IMR-90 (cell line): Measurements from ENCODE around the gene PRKAG2. TPM values are rescaled to one million over a fixed set of nuclear protein-coding genes. Genes with fewer than 3 reads are reported as not detected.
A peak's percentile ranks its signal among the peaks of the same experiment; 100 is the strongest.

Experiments
- ATAC-seq: fragments of 200-7000 bp; cut with Tn5 transposase; 2 replicates; pipeline ENCODE4 v1.9.1; 2020; ENCODE audit warnings: low read depth, mild to moderate bottlenecking, moderate library complexity
- BruUV-seq: library from RNA; stranded (reverse); fragments of 400-500 nt; replicated peaks from 2 replicates; lab custom pipeline; 2021; lab: Mats Ljungman, UMichigan
- CTCF ChIA-PET: fragments of 300-600 bp; formaldehyde crosslinking; extraction: SDS; loops from one replicate; lab custom pipeline; 2021; ENCODE audit warnings: antibody characterized with exemption; lab: Yijun Ruan, JAX
- POLR2A ChIA-PET: fragments of 300-600 bp; sonication (Branson Sonifier 250); formaldehyde crosslinking; loops from one replicate; lab custom pipeline; 2022; ENCODE audit warnings: antibody characterized with exemption; ENCODE audit not compliant: unreplicated experiment; lab: Charles Lee
- DNase-seq: peaks from one replicate; pipeline ENCODE4 v3.0.0; 2013
- H2AFZ ChIP-seq: replicated peaks from 2 replicates; pipeline ENCODE3; 2013; ENCODE audit warnings: low read length, mild to moderate bottlenecking; ENCODE audit not compliant: poor library complexity
- H2AK5ac ChIP-seq: 2 replicates; pipeline ENCODE4 v1.6.1; 2013; ENCODE audit warnings: low read depth, low read length, inconsistent platforms
- H2AK9ac ChIP-seq: replicated peaks from 2 replicates; pipeline ENCODE3; 2013; ENCODE audit warnings: mild to moderate bottlenecking, low read depth, low read length, moderate library complexity; ENCODE audit not compliant: poor library complexity
- H2BK120ac ChIP-seq: 2 replicates; pipeline ENCODE4 v1.6.1; 2013; ENCODE audit warnings: low read depth, low read length, inconsistent platforms
- H2BK15ac ChIP-seq: 3 replicates; pipeline ENCODE4 v1.6.1; 2013; ENCODE audit warnings: low read depth, low read length, inconsistent platforms
- H2BK20ac ChIP-seq: 2 replicates; pipeline ENCODE4 v1.6.1; 2013; ENCODE audit warnings: low read depth, mild to moderate bottlenecking, inconsistent platforms, low read length, moderate library complexity
- H2BK5ac ChIP-seq: 2 replicates; pipeline ENCODE4 v1.6.1; 2013; ENCODE audit warnings: mild to moderate bottlenecking, low read depth, low read length, inconsistent platforms; ENCODE audit not compliant: poor library complexity, severe bottlenecking
- H3K14ac ChIP-seq: replicated peaks from 2 replicates; pipeline ENCODE4 v1.6.1; 2013; ENCODE audit warnings: low read depth, low read length, inconsistent platforms
- H3K18ac ChIP-seq: 2 replicates; pipeline ENCODE4 v1.6.1; 2013; ENCODE audit warnings: low read depth, low read length, control low read depth
- H3K23ac ChIP-seq: 2 replicates; pipeline ENCODE4 v1.6.1; 2013; ENCODE audit warnings: low read depth, low read length, inconsistent platforms
- H3K27ac ChIP-seq: 2 replicates; pipeline ENCODE4 v1.5.1; 2013; ENCODE audit warnings: mild to moderate bottlenecking, control low read depth, low read length; ENCODE audit not compliant: insufficient read depth
- H3K27me3 ChIP-seq: 2 replicates; pipeline ENCODE4 v1.6.1; 2013; ENCODE audit warnings: low read length; ENCODE audit not compliant: control insufficient read depth, insufficient read depth
- H3K36me3 ChIP-seq: 2 replicates; pipeline ENCODE4 v1.6.1; 2013; ENCODE audit warnings: low read length, mixed read lengths; ENCODE audit not compliant: control insufficient read depth, insufficient read depth
- H3K4ac ChIP-seq: 2 replicates; pipeline ENCODE4 v1.6.1; 2013; ENCODE audit warnings: low read depth, low read length, inconsistent platforms
- H3K4me1 ChIP-seq: 2 replicates; pipeline ENCODE4 v1.6.1; 2013; ENCODE audit warnings: low read length, mixed read lengths; ENCODE audit not compliant: control insufficient read depth, insufficient read depth
- H3K4me2 ChIP-seq: 2 replicates; pipeline ENCODE4 v1.6.1; 2013; ENCODE audit warnings: low read depth, mild to moderate bottlenecking, control low read depth, low read length, moderate library complexity
- H3K4me3 ChIP-seq: 2 replicates; pipeline ENCODE4 v1.5.1; 2013; ENCODE audit warnings: low read depth, mild to moderate bottlenecking, control low read depth, low read length, moderate library complexity; ENCODE audit not compliant: insufficient read depth
- H3K56ac ChIP-seq: 2 replicates; pipeline ENCODE4 v1.6.1; 2013; ENCODE audit warnings: low read length, inconsistent platforms; ENCODE audit not compliant: insufficient read depth; ENCODE audit errors: extremely low read depth
- H3K79me1 ChIP-seq, 2 experiments: 2 replicates each; pipeline ENCODE4 v1.6.1; 2013; ENCODE audit warnings: low read length in 2 of 2, inconsistent platforms in 1 of 2, low read depth in 1 of 2
- H3K9ac ChIP-seq: 2 replicates; pipeline ENCODE4 v1.6.1; 2013; ENCODE audit warnings: low read depth, low read length, control low read depth
- H3K9me1 ChIP-seq: 2 replicates; pipeline ENCODE4 v1.6.1; 2013; ENCODE audit warnings: low read length, inconsistent platforms; ENCODE audit not compliant: insufficient read depth
- H3K9me3 ChIP-seq: 2 replicates; pipeline ENCODE4 v1.6.1; 2013; ENCODE audit warnings: low read length; ENCODE audit not compliant: control insufficient read depth, insufficient read depth
- H4K20me1 ChIP-seq: 2 replicates; pipeline ENCODE4 v1.6.1; 2013; ENCODE audit warnings: low read length, inconsistent platforms; ENCODE audit not compliant: insufficient read depth
- H4K5ac ChIP-seq: 2 replicates; pipeline ENCODE4 v1.6.1; 2013; ENCODE audit warnings: mild to moderate bottlenecking, low read depth, low read length, control low read depth
- H4K8ac ChIP-seq, 2 experiments: 2 replicates each; pipeline ENCODE4 v1.6.1; 2013; ENCODE audit warnings: low read depth in 2 of 2, low read length in 2 of 2, control low read depth in 1 of 2, inconsistent platforms in 1 of 2
- H4K91ac ChIP-seq: 2 replicates; pipeline ENCODE4 v1.6.1; 2013; ENCODE audit warnings: low read depth, low read length, inconsistent platforms; ENCODE audit not compliant: insufficient read depth
- BHLHE40 ChIP-seq: fragments of 150-350 bp; IDR thresholded peaks from 2 replicates; pipeline ENCODE4 v1.6.1; 2016; ENCODE audit warnings: mild to moderate bottlenecking, low read depth, low read length
- CHD1 ChIP-seq: IDR thresholded peaks from 2 replicates; pipeline ENCODE4 v1.6.1; 2012; ENCODE audit warnings: low read depth, low read length, improper control_type of control experiment
- FOS ChIP-seq: fragments of 150-350 bp; IDR thresholded peaks from 2 replicates; pipeline ENCODE4 v1.6.1; 2016; ENCODE audit warnings: low read depth, low read length
- MAFK ChIP-seq: IDR thresholded peaks from 2 replicates; pipeline ENCODE4 v1.6.1; 2012; ENCODE audit warnings: low read depth, low read length, improper control_type of control experiment
- MAZ ChIP-seq: IDR thresholded peaks from 2 replicates; pipeline ENCODE4 v1.6.1; 2012; ENCODE audit warnings: low read depth, mild to moderate bottlenecking, low read length, improper control_type of control experiment, moderate library complexity, borderline replicate concordance
- MXI1 ChIP-seq: IDR thresholded peaks from 2 replicates; pipeline ENCODE4 v1.6.1; 2012; ENCODE audit warnings: low read depth, mild to moderate bottlenecking, low read length, moderate library complexity, borderline replicate concordance
- NFE2L2 ChIP-seq: fragments of 150-350 bp; IDR thresholded peaks from 2 replicates; pipeline ENCODE4 v1.6.1; 2016; ENCODE audit warnings: low read depth, mild to moderate bottlenecking, low read length
- RAD21 ChIP-seq: IDR thresholded peaks from 2 replicates; pipeline ENCODE4 v1.6.1; 2012; ENCODE audit warnings: low read length, improper control_type of control experiment
- RCOR1 ChIP-seq: IDR thresholded peaks from 2 replicates; pipeline ENCODE4 v1.6.1; 2012; ENCODE audit warnings: mild to moderate bottlenecking, low read length, improper control_type of control experiment; ENCODE audit not compliant: insufficient replicate concordance
- RFX5 ChIP-seq: IDR thresholded peaks from 2 replicates; pipeline ENCODE4 v1.8.0; 2012; ENCODE audit warnings: low read depth, mild to moderate bottlenecking, low read length, moderate library complexity
- USF2 ChIP-seq: fragments of 150-350 bp; IDR thresholded peaks from 2 replicates; pipeline ENCODE4 v1.6.1; 2017; ENCODE audit warnings: mild to moderate bottlenecking, antibody characterized with exemption, low read length, low read depth
- WGBS, 2 experiments: methylation state at CpG; one replicate each; pipeline versions ENCODE4 v1.1.5 to v1.1.7; 2013; ENCODE audit warnings: missing lambda C conversion rate in 2 of 2; ENCODE audit not compliant: insufficient read length in 1 of 2; ENCODE audit errors: extremely low coverage in 2 of 2; 5-methylcytosine and 5-hydroxymethylcytosine counted together
- dilution Hi-C: fragments of 300-500 bp; cut with HindIII; formaldehyde crosslinking; loops from one replicate; pipeline ENCODE4 v1.14.3; 2018; ENCODE audit warnings: low sequenced_read_pairs; ENCODE audit not compliant: unreplicated experiment
- in situ Hi-C: fragments of 300-500 bp; cut with MboI; formaldehyde crosslinking; loops from 3 replicates; pipeline ENCODE4 v1.14.3; 2019; ENCODE audit warnings: low sequenced_read_pairs, inconsistent platforms, mixed read lengths
- intact Hi-C: fragments of 100-400 bp; cut with micrococcal nuclease; formaldehyde crosslinking; loops from 2 replicates; pipeline ENCODE4 v1.10.0; 2022
- polyA plus RNA-seq, 3 experiments: library from polyadenylated mRNA; depleted of rRNA; stranded (reverse); fragments of >200 nt; gene quantifications; 2 replicates each; pipeline ENCODE4 v1.2.3, GENCODE V29; 2012; ENCODE audit warnings: low replicate concordance in 1 of 3
- total RNA-seq: library from RNA; depleted of rRNA; stranded (reverse); fragments of >200 nt; gene quantifications from 2 replicates; pipeline ENCODE4 v1.2.3, GENCODE V29; 2012

Gene PRKAG2
- total and polyA plus RNA-seq, 2 of the 4 experiments (the other 2 are of a cell fraction) = 15.4 to 21.6 TPM

GRCh38 chr7:151689196-151689971, 187.5 kb downstream of the PRKAG2 start:
- BruUV-seq = no TSS peak

More at GRCh38 chr7:151689196-151689971, 187.5 kb downstream of the PRKAG2 start:
- Histone ChIP-seq H2BK5ac (no peak overlapping the region), H3K9me3 (no peaks in the 10 kb centered on the region), H2BK15ac (peak overlapping the region; percentile 98; the same call in 2 of the 3 replicates), H3K4me3 (no peak overlapping the region), H2BK20ac (peak overlapping the region; percentile 40), H3K27ac (no peak overlapping the region), H2AFZ (no peak overlapping the region), H3K23ac (no peak overlapping the region), H4K5ac (no peak overlapping the region), H3K9me1 (peaks cover 17% of the 10 kb centered on the region), H4K8ac (peak overlapping the region in 1 of 2 experiments; percentile 21; a peak in 1 of 4 replicates), H3K4me2 (no peak overlapping the region), H3K4ac (peak overlapping the region; percentile 35), H3K4me1 (peaks cover 33% of the 10 kb centered on the region), H3K18ac (no peak overlapping the region), H4K20me1 (no peaks in the 10 kb centered on the region), H3K14ac (0 out of 2 replicates have a peak overlapping the region, but pooled peaks have one; percentile 29), H2BK120ac (peak overlapping the region; percentile 98), H3K9ac (no peak overlapping the region), H2AK9ac (peak overlapping the region; percentile 18), H2AK5ac (peak overlapping the region; percentile 89), H3K79me1 (peaks cover 3% of the 10 kb centered on the region in 2 experiments; a peak in 1 of 4 replicates), H3K56ac (peak overlapping the region; percentile 27; the same call in 1 of the 2 replicates), H4K91ac (peak overlapping the region; percentile 40), H3K36me3 (no peaks in the 10 kb centered on the region), H3K27me3 (no peaks in the 10 kb centered on the region)
- DNase-seq (no peak), ATAC-seq (no peak)
- in situ Hi-C loops = no loop called here
- no CpG with 5 or more reads among the region's 22 CpGs for WGBS, 2 experiments
- ChIA-PET CTCF (no interaction called here), POLR2A (no interaction called here)
- no peak for TF ChIP-seq CHD1
- no peak for TF ChIP-seq RAD21
- no peak for TF ChIP-seq MXI1
- TF ChIP-seq MAFK = no peak
- TF ChIP-seq BHLHE40 = no peak
- TF ChIP-seq FOS = no peak
- no peak for TF ChIP-seq RCOR1
- TF ChIP-seq RFX5 = no peak
- TF ChIP-seq MAZ = no peak
- no peak for TF ChIP-seq USF2
- no peak for TF ChIP-seq NFE2L2
- intact Hi-C loops = no loop called here
- dilution Hi-C loops = no loop called here
